Ovary (tissue), 9 donors: ENCODE data around the gene LDLRAD4. TPM values are rescaled to one million over a fixed set of nuclear protein-coding genes. Genes with fewer than 3 reads are reported as not detected.
A peak's percentile ranks its signal among the peaks of the same experiment; 100 is the strongest.

Experiments
- DNase-seq, 5 donors: peaks; one replicate each; pipeline ENCODE4 v3.0.0-alpha.2; 2019 to 2020
- H3K27ac ChIP-seq, 2 donors: fragments of 200-600 bp; one replicate each; pipeline versions ENCODE4 v1.5.1 to v1.8.0; 2019 to 2022
- H3K27me3 ChIP-seq: fragments of 200-600 bp; one replicate; pipeline ENCODE4 v1.8.0; 2022
- H3K36me3 ChIP-seq: fragments of 200-600 bp; sonication (generic); one replicate; pipeline ENCODE4 v1.5.1; 2019
- H3K4me1 ChIP-seq: one replicate; pipeline ENCODE4 v1.8.1; 2013; ENCODE audit warnings: mild to moderate bottlenecking, moderate library complexity; ENCODE audit not compliant: insufficient read depth
- H3K4me3 ChIP-seq: fragments of 200-600 bp; sonication (generic); one replicate; pipeline ENCODE4 v1.5.1; 2017
- H3K9me3 ChIP-seq, 2 donors: fragments of 200-600 bp in 1 of 2; sonication (generic) in 1 of 2; one replicate each; pipeline versions ENCODE4 v1.5.1 to v1.8.1; 2013 to 2019; ENCODE audit warnings: mild to moderate bottlenecking in 1 of 2, moderate library complexity in 1 of 2
- EP300 ChIP-seq: sonication (generic); formaldehyde crosslinking; IDR thresholded peaks from one replicate; pipeline ENCODE4 v1.6.1; 2017; ENCODE audit warnings: antibody characterized with exemption
- POLR2A ChIP-seq: fragments of 450-650 bp; IDR thresholded peaks from one replicate; pipeline ENCODE4 v1.6.1; 2017; ENCODE audit warnings: antibody characterized with exemption, mild to moderate bottlenecking, moderate library complexity
- WGBS, 3 donors: extraction: QIAGEN DNeasy Blood & Tissue Kit in 1 of 3; methylation state at CpG; one replicate each; pipeline versions ENCODE4 v1.1.5 to v1.1.7; 2013 to 2017; 5-methylcytosine and 5-hydroxymethylcytosine counted together
- intact Hi-C, 4 donors: fragments of 100-400 bp; cut with DNase I; formaldehyde crosslinking; loops; one replicate each; pipeline versions ENCODE4 v1.11.0 to v1.15.1; 2022 to 2023
- polyA plus RNA-seq, 2 donors: library from polyadenylated mRNA; stranded (reverse); fragments of 200-250 nt in 1 of 2; fragments of 350-450 nt in 1 of 2; fragmentation: Illumina TruSeq in 1 of 2; extraction: RNeasy Lipid Tissue Mini Kit (QIAGEN cat#74804) in 1 of 2; gene quantifications; one replicate each; pipeline ENCODE4 v1.2.3, GENCODE V29; 2013 to 2014
- total RNA-seq, 7 donors: library from RNA; depleted of rRNA in 2 of 7; stranded (reverse); fragments of >200 nt in 2 of 7; fragmentation: NEBNext Ultra II Directional in 3 of 7; extraction: Animal tissue kit (Norgen Biotek cat#: 25700) in 3 of 7; gene quantifications; one replicate each; pipeline versions ENCODE4 v1.1.0 to v1.2.4, GENCODE V29; 2016 to 2023
- TF ChIP-seq, protein P1 (sequence below), 3 donors: fragments of 450-650 bp in 2 of 3; fragments of 200-600 bp in 1 of 3; IDR thresholded peaks; one replicate each; pipeline versions ENCODE4 v1.5.1 to v1.8.0; 2016 to 2022; ENCODE audit warnings: antibody characterized with exemption in 3 of 3, mild to moderate bottlenecking in 1 of 3
- donor health status: DM: no; HTN: no; CAD: no; lungs with moderate emphysema.
- donor health status: DM: no; HTN: no; CAD: no.
- donor health status: Bipolar disorder and iron deficiency.
- donor health status: DM: yes; HTN: yes; CAD: no.
- donor health status: DM: no; HTN: no; CAD: no.
- donor health status: DM: yes; HTN: yes; CAD: no.

Gene LDLRAD4
- total and polyA plus RNA-seq, 9 donors = 2.3 to 31.6 (median 8.3) TPM

GRCh38 chr18:13539050-13539449 lies 320.5 kb downstream of the LDLRAD4 start:
- no peak for DNase-seq
- peaks cover 16% of the 10 kb centered on the region for H3K4me1 ChIP-seq
- intact Hi-C loops = no loop called here

GRCh38 chr18:13539843-13540476 lies 321.4 kb downstream of the LDLRAD4 start:
- H3K27me3 ChIP-seq = no peaks in the 10 kb centered on the region
- 12 to 27% (median 25%) methylated on average over 4 of the region's 4 CpGs for WGBS, 3 donors
- no peak overlapping the region for H3K27ac ChIP-seq
- peaks cover 16% of the 10 kb centered on the region for H3K4me1 ChIP-seq
- intact Hi-C loops = no loop called here
- DNase-seq = peak in 1 of 5 donors; percentile 50
- no peak for TF ChIP-seq EP300
- no peak for TF ChIP-seq POLR2A
- TF ChIP-seq, protein P1, sequence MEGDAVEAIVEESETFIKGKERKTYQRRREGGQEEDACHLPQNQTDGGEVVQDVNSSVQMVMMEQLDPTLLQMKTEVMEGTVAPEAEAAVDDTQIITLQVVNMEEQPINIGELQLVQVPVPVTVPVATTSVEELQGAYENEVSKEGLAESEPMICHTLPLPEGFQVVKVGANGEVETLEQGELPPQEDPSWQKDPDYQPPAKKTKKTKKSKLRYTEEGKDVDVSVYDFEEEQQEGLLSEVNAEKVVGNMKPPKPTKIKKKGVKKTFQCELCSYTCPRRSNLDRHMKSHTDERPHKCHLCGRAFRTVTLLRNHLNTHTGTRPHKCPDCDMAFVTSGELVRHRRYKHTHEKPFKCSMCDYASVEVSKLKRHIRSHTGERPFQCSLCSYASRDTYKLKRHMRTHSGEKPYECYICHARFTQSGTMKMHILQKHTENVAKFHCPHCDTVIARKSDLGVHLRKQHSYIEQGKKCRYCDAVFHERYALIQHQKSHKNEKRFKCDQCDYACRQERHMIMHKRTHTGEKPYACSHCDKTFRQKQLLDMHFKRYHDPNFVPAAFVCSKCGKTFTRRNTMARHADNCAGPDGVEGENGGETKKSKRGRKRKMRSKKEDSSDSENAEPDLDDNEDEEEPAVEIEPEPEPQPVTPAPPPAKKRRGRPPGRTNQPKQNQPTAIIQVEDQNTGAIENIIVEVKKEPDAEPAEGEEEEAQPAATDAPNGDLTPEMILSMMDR (IDR thresholded peaks at IDR 0.05) = no peak
- H3K4me3 ChIP-seq = no peak overlapping the region
- no peaks in the 10 kb centered on the region for H3K9me3 ChIP-seq
- no peaks in the 10 kb centered on the region for H3K36me3 ChIP-seq

More at GRCh38 chr18:13539050-13539449, 320.5 kb downstream of the LDLRAD4 start:
- Histone ChIP-seq H3K9me3 (no peaks in the 10 kb centered on the region), H3K4me3 (no peak overlapping the region), H3K36me3 (no peaks in the 10 kb centered on the region), H3K27ac (no peak overlapping the region), H3K27me3 (no peaks in the 10 kb centered on the region)
- 17 to 22% (median 18%) methylated on average over 6 of the region's 6 CpGs for WGBS, 3 donors
- no peak for TF ChIP-seq POLR2A
- TF ChIP-seq, protein P1 (IDR thresholded peaks at IDR 0.05) = no peak
- no peak for TF ChIP-seq EP300

- no peaks in the 10 kb centered on the region for H3K27me3 ChIP-seq
- no peak for DNase-seq
- no peaks in the 10 kb centered on the region for H3K9me3 ChIP-seq
- peaks cover 16% of the 10 kb centered on the region for H3K4me1 ChIP-seq
- intact Hi-C loops = no loop called here
- TF ChIP-seq EP300 (no peak), POLR2A (no peak)
- TF ChIP-seq, protein P1 (IDR thresholded peaks at IDR 0.05) = no peak
- no peak overlapping the region for H3K4me3 ChIP-seq
- 37 to 40% (median 39%) methylated on average over 12 of the region's 12 CpGs for WGBS, 3 donors
- H3K27ac ChIP-seq = no peak overlapping the region
- no peaks in the 10 kb centered on the region for H3K36me3 ChIP-seq
Observed at GRCh38 chr18:13540477-13541182, 322.1 kb downstream of the LDLRAD4 start.

GRCh38 chr18:13541621-13542519 lies 323.3 kb downstream of the LDLRAD4 start:
- Histone ChIP-seq H3K27me3 (no peaks in the 10 kb centered on the region), H3K4me1 (peaks cover 16% of the 10 kb centered on the region), H3K36me3 (no peaks in the 10 kb centered on the region), H3K4me3 (no peak overlapping the region), H3K27ac (no peak overlapping the region), H3K9me3 (no peaks in the 10 kb centered on the region)
- intact Hi-C loops = no loop called here
- DNase-seq = no peak
- no peak for TF ChIP-seq POLR2A
- TF ChIP-seq, protein P1 (IDR thresholded peaks at IDR 0.05) = no peak
- no peak for TF ChIP-seq EP300
- WGBS, 3 donors = 55 to 64% (median 56%) methylated on average over 13 of the region's 13 CpGs
